Neural cell (in vitro differentiated cells): ENCODE results near the gene SLC29A3.

Source experiments
- CTCF ChIP-seq: fragments of 450-650 bp; IDR thresholded peaks from 2 replicates; pipeline ENCODE4 v1.5.1; 2014; ENCODE audit warnings: antibody characterized with exemption, mild to moderate bottlenecking, moderate library complexity; ENCODE audit not compliant: poor library complexity, severe bottlenecking
- EP300 ChIP-seq: fragments of 450-650 bp; conservative IDR thresholded peaks from 2 replicates; pipeline ENCODE4 v1.6.1; 2014; ENCODE audit warnings: antibody characterized with exemption, mild to moderate bottlenecking, moderate library complexity; ENCODE audit not compliant: poor library complexity, severe bottlenecking
- EZH2 ChIP-seq: fragments of 200-600, 300-800 bp; shearing (Covaris generic), sonication (generic); IDR thresholded peaks from 2 replicates; pipeline ENCODE4 v1.6.1; 2014; ENCODE audit warnings: antibody characterized with exemption, low read length, borderline replicate concordance, mild to moderate bottlenecking; ENCODE audit not compliant: insufficient read depth, poor library complexity, severe bottlenecking
- MXI1 ChIP-seq: fragments of 450-650 bp; conservative IDR thresholded peaks from 2 replicates; pipeline ENCODE4 v1.6.1; 2014; ENCODE audit warnings: antibody characterized with exemption, mild to moderate bottlenecking; ENCODE audit not compliant: poor library complexity, severe bottlenecking
- RAD21 ChIP-seq: fragments of 450-650 bp; conservative IDR thresholded peaks from 2 replicates; pipeline ENCODE4 v1.6.1; 2014; ENCODE audit warnings: antibody characterized with exemption, mild to moderate bottlenecking, moderate library complexity
- SMC3 ChIP-seq: fragments of 450-650 bp; conservative IDR thresholded peaks from 2 replicates; pipeline ENCODE4 v1.6.1; 2014; ENCODE audit warnings: antibody characterized with exemption, mild to moderate bottlenecking, moderate library complexity; ENCODE audit not compliant: poor library complexity
- TAF1 ChIP-seq: IDR thresholded peaks from 2 replicates; pipeline ENCODE4 v1.6.1; 2012; ENCODE audit warnings: low read depth
- TF ChIP-seq, protein P1 (sequence below): IDR thresholded peaks from 2 replicates; pipeline ENCODE4 v1.6.1; 2012; ENCODE audit warnings: borderline replicate concordance

- TF ChIP-seq CTCF (no peak), RAD21 (no peak), TAF1 (no peak), EZH2 (no peak), MXI1 (no peak), EP300 (no peak), SMC3 (no peak)
- TF ChIP-seq, protein P1, sequence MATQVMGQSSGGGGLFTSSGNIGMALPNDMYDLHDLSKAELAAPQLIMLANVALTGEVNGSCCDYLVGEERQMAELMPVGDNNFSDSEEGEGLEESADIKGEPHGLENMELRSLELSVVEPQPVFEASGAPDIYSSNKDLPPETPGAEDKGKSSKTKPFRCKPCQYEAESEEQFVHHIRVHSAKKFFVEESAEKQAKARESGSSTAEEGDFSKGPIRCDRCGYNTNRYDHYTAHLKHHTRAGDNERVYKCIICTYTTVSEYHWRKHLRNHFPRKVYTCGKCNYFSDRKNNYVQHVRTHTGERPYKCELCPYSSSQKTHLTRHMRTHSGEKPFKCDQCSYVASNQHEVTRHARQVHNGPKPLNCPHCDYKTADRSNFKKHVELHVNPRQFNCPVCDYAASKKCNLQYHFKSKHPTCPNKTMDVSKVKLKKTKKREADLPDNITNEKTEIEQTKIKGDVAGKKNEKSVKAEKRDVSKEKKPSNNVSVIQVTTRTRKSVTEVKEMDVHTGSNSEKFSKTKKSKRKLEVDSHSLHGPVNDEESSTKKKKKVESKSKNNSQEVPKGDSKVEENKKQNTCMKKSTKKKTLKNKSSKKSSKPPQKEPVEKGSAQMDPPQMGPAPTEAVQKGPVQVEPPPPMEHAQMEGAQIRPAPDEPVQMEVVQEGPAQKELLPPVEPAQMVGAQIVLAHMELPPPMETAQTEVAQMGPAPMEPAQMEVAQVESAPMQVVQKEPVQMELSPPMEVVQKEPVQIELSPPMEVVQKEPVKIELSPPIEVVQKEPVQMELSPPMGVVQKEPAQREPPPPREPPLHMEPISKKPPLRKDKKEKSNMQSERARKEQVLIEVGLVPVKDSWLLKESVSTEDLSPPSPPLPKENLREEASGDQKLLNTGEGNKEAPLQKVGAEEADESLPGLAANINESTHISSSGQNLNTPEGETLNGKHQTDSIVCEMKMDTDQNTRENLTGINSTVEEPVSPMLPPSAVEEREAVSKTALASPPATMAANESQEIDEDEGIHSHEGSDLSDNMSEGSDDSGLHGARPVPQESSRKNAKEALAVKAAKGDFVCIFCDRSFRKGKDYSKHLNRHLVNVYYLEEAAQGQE, result no peak
These were observed 36.8 kb downstream of the SLC29A3 start for GRCh38 chr10:71355886-71356285.
